GM18499 (cell line): Measurements from ENCODE around the gene KCTD3.

Source experiments
- ATAC-seq: cut with Tn5 transposase; IDR thresholded peaks from one replicate; pipeline ENCODE4 v1.9.1; 2021; ENCODE audit warnings: moderate number of reproducible peaks; ENCODE audit not compliant: insufficient read depth, unreplicated experiment

KCTD3 gene

DNA sequence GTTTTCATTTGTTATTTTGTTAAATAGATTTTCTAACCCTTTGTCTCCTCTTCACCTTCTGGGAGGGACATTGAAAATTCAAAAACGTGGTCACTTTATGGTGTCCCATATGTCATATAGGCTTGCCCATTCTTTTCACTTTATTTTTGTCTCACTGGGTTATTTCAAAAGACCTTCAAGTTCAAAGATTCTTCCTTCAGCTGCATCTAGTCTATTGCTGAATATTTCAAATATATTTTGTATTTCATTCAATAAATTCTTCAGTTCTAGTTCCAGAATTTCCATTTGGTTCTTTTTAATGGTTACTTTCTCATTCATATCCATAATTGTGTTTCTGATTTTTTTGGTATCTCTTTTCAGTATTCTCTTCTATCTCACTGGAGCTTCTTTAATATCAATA is 11.6 kb upstream of the KCTD3 start:
- no peak for ATAC-seq

GRCh38 chr1:215556996-215557395 is 10.1 kb upstream of the KCTD3 start:
- no peak for ATAC-seq

GRCh38 chr1:215557504-215557903 is 9.6 kb upstream of the KCTD3 start:
- no peak for ATAC-seq

GRCh38 chr1:215557992-215558626 is 9.0 kb upstream of the KCTD3 start:
- ATAC-seq = no peak

DNA sequence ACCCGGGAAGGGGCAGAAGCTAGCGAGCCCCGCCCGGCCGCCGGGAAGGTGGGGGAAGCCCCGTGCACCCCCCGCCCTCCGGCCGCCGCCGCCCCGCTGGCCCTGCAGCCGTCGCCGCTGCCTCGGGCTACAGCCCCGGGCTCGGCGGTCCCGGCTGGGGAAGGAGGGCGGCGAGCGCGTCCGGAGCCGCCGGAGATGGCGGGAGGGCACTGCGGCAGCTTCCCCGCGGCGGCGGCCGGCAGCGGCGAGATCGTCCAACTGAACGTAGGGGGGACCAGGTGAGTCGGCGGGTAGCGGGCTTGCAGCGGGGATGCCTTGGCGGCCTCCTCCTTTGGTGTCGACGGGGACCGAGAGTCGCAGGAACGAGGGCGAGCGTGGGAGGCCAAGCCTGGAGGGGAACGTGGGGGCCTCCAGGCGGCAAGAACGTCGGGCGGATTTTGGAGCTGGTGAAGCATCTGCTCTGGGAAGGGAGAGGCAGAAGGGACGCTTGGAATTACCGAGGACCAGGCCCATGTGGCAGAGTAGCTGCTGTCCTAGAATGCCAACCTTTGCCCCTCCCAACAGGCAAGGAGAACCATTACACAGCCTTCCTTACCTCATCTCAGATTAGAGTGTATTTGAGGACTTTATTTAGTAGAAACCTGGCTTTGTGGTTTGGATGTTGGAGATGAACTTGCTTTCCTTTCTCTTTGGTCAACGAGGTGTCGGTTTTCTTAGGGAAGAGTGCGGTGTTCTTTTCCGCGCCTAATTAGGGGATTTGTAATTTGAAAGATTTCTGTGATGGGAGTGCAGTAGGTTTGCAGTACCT is 591 bp downstream of the KCTD3 start:
- ATAC-seq = peak; percentile 40

- ATAC-seq = no peak
Measured at GRCh38 chr1:215568299-215568692, 1.2 kb downstream of the KCTD3 start.

GRCh38 chr1:215569986-215570824 is 3.1 kb downstream of the KCTD3 start:
- ATAC-seq = no peak

GRCh38 chr1:215581896-215582295 is 14.8 kb downstream of the KCTD3 start:
- ATAC-seq = no peak

DNA sequence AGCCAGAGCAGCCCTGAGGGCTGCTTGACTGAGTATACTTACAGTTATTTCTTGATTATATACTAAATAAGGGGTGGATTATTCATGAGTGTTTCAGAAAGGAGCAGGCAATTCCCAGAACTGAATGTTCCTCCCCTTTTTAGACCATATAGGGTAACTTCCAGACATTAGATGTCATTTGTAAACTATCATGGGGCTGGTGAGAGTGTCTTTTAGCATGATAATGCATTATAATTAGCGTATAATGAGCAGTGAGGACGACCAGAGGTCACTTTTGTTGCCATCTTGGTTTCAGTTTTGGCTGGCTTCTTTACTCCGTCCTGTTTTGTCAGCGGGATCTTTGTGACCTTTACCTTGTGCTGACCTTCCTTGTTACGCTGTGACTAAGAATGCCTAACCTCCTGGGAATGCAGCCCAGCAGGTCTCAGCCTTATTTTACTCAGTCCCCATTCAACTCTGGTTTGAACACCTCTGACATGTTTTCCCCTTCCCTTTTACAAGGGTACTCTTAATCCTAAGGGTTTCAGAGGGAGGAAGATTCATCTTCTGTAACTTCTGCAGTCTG is 16.2 kb downstream of the KCTD3 start:
- ATAC-seq = no peak

GRCh38 chr1:215584389-215584788 is 17.3 kb downstream of the KCTD3 start:
- ATAC-seq = no peak

- ATAC-seq = no peak
Measured at GRCh38 chr1:215589650-215590435, 22.7 kb downstream of the KCTD3 start.

DNA sequence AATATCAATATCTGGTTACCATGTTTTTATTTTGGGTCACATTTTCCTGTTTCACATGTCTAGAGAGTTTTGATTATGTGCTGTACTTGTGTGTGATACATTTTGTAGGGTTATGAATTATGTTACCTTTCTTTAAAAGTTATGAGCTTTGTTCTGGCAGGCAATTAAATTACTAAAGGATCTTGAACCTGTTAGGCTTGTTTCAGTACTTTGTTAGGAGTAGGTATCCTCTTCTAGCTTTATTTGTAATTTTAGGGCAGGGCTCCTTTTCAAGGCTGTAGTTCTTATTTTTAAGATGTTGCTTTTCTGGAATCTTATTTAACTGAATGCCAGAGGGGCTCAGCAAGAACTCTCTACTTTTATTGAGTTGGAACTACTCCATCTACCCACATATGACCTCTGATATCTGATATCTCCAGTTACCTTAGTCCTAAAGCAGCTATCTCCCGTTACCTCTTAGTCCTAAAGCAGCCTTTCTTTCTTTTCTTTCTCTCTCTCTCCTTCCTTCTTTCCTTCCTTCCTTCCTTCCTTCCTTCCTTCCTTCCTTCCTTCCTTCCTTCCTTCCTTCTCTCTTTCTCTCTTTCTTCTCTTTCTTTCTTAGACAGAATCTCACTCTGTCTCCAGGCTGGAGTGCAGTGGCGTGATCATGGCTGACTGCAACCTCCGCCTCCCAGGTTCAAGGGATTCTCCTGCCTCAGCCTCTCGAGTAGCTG is 23.8 kb downstream of the KCTD3 start:
- no peak for ATAC-seq

DNA sequence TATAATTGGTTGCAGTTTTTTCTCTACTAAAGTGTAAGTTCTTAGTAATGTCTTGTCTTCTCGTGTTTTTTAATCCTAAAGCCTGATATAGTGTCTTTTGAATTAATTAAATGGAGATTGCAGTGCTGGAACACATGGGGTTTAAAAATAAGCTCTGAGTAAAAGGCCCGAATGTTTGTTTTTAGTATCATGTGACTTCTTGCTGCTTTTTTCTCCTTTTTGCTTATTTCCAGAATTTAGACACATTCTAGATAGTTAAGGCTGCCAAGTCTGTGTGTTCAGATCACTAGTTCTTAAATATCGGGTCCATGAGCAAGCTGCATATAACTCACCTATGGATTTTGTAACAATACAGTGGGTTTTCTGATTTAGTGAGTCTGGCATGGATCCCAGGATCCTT is 27.5 kb downstream of the KCTD3 start:
- no peak for ATAC-seq

- no peak for ATAC-seq
Measured at GRCh38 chr1:215595231-215595630, 28.1 kb downstream of the KCTD3 start.

DNA sequence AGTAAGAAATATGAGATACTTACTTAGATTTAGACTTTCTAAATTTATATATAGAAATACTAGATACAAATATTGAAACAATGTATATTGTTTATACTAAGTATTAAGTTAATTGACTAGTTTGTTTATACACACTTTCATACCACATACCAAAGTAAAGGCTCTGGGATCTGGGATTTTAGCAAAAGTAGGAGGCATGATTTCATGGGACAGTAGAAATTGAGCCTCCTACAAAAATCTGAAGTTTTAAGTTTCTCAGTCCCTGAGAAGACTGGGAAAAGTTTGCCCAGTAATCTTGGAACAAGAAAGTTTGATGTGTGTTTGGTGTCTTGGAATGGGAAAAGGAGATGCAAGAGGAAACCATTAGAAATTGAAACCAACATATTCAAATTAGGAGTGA is 30.9 kb downstream of the KCTD3 start:
- ATAC-seq = no peak

DNA sequence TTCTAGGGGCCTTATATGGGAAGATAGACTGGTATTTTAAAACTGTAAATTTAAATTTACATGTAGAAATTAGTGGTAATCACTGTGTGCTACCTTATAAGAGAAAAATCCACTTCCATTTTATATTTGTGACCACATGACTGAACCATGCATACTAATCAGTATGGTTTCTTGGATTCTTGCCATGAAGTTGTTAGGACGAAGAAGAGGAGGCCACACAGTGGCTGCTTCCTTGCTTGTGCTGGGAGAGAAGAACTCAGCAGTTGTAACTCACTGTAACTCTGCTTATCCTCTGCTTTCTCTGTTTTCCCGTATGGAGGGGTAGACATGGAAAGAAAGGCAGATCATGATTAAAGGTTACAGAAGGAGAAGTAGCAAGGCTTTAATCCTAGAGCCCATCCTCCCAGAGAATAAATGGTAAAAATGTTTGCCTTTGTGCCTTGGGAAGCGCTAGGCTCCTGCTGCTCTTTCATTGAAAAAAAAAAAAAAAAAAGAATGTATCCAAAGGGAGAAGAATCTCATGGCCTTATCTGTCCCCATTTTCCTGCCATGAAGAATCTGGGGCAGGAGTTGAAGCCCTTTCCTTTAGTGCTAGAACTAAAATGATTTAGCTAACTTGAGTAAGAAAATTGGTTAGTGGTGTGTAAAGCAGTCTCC is 32.4 kb downstream of the KCTD3 start:
- no peak for ATAC-seq

GRCh38 chr1:215600258-215600792 is 33.2 kb downstream of the KCTD3 start:
- ATAC-seq = no peak

DNA sequence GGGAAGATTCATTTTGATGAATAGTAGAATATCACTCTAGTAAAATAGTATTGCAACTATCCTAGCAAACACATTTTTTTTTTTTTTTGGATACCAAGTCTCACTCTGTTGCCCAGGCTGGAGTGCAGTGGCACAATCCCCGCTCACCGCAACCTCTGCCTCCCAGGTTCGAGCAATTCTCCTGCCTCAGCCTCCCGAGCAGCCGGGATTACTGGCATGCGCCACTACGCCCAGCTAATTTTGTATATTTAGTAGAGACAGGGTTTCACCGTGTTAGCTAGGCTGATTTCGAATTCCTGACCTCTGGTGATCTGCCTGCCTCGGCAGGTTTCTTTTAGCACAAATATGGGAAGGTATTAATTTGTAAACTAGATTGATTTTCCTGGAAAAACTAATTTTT is 33.8 kb downstream of the KCTD3 start:
- ATAC-seq = no peak

- no peak for ATAC-seq
Measured at GRCh38 chr1:215601276-215601675, 34.2 kb downstream of the KCTD3 start.
